GM12878 (cell line): ENCODE measurements around the gene NTM. TPM values are rescaled to one million over a fixed set of nuclear protein-coding genes. Genes with fewer than 3 reads are reported as not detected.

Experiments
- ATAC-seq: fragments of 200-7000 bp; cut with Tn5 transposase; 3 replicates; pipeline ENCODE4 v1.9.1; 2020; ENCODE audit warnings: mild to moderate bottlenecking, moderate library complexity
- BruUV-seq: library from RNA; stranded (reverse); fragments of 400-500 nt; replicated peaks from 2 replicates; lab custom pipeline; 2021; lab: Mats Ljungman, UMichigan
- CTCF ChIA-PET: fragments of 300-600 bp; sonication (Branson Sonifier 250); formaldehyde crosslinking; extraction: SDS; loops from one replicate; lab custom pipeline; 2021; ENCODE audit warnings: inconsistent platforms; lab: Yijun Ruan, JAX
- POLR2A ChIA-PET: fragments of 350-600 bp; formaldehyde crosslinking; extraction: SDS; loops from one replicate; lab custom pipeline; 2021; ENCODE audit warnings: inconsistent platforms; lab: Charles Lee
- RAD21 ChIA-PET: fragments of 300-600 bp; sonication (Branson Sonifier 250); formaldehyde crosslinking; loops from one replicate; lab custom pipeline; 2023; ENCODE audit warnings: antibody characterized with exemption; ENCODE audit not compliant: unreplicated experiment; lab: Charles Lee
- SMC1A ChIA-PET: fragments of 300-600 bp; sonication (Branson Sonifier 250); formaldehyde crosslinking; loops from one replicate; lab custom pipeline; 2023; ENCODE audit not compliant: unreplicated experiment, uncharacterized antibody; lab: Charles Lee
- DNase-seq: peaks from one replicate; pipeline ENCODE4 v3.0.0-alpha.2; 2011; ENCODE audit warnings: low read depth, low spot score
- FAIRE-seq: peaks from 3 replicates; lab custom pipeline; 2011; peaks lifted over from hg19 to GRCh38; lab: Jason Lieb, UNC
- H2AFZ ChIP-seq: 2 replicates; pipeline ENCODE4 v1.6.0; 2011; ENCODE audit warnings: low read depth, low read length, control low read depth; ENCODE audit not compliant: control insufficient read depth
- H3K27ac ChIP-seq: 2 replicates; pipeline ENCODE4 v1.5.1; 2011; ENCODE audit warnings: control low read depth; ENCODE audit not compliant: control insufficient read depth, insufficient read depth
- H3K27me3 ChIP-seq, 2 experiments: replicated peaks in 1 of 2; 2 replicates each; pipeline versions ENCODE4 v1.6.0 to v1.6.1; 2011; ENCODE audit warnings: low read length in 1 of 2; ENCODE audit not compliant: control insufficient read depth in 2 of 2, insufficient read depth in 2 of 2
- H3K36me3 ChIP-seq, 2 experiments: 2 replicates each; pipeline ENCODE4 v1.5.1; 2011; ENCODE audit warnings: low read length in 1 of 2; ENCODE audit not compliant: control insufficient read depth in 2 of 2, insufficient read depth in 2 of 2
- H3K4me1 ChIP-seq: 2 replicates; pipeline ENCODE4 v1.6.1; 2011; ENCODE audit warnings: mild to moderate bottlenecking, low read length, moderate library complexity, mixed read lengths; ENCODE audit not compliant: control insufficient read depth, insufficient read depth
- H3K4me2 ChIP-seq: 2 replicates; pipeline ENCODE4 v1.6.0; 2011; ENCODE audit warnings: control low read depth; ENCODE audit not compliant: control insufficient read depth, insufficient read depth
- H3K4me3 ChIP-seq: fragments of 200-600 bp; sonication (generic); 2 replicates; pipeline ENCODE4 v1.5.1; 2016
- H3K79me2 ChIP-seq: 2 replicates; pipeline ENCODE4 v1.6.0; 2011; ENCODE audit warnings: low read length; ENCODE audit not compliant: control insufficient read depth, insufficient read depth
- H3K9ac ChIP-seq: 2 replicates; pipeline ENCODE4 v1.8.0; 2011; ENCODE audit warnings: low read length, control low read depth, mixed read lengths; ENCODE audit not compliant: control insufficient read depth, insufficient read depth
- H3K9me3 ChIP-seq: replicated peaks from 3 replicates; pipeline ENCODE4 v1.5.1; 2011; ENCODE audit warnings: mild to moderate bottlenecking, low read length; ENCODE audit not compliant: control insufficient read depth, insufficient read depth
- H4K20me1 ChIP-seq: 2 replicates; pipeline ENCODE4 v1.6.0; 2011; ENCODE audit not compliant: control insufficient read depth, insufficient read depth
- BCL11A ChIP-seq: IDR thresholded peaks from 2 replicates; pipeline ENCODE4 v1.6.1; 2011; ENCODE audit warnings: low read depth, low read length
- CEBPB ChIP-seq, 2 experiments: fragments of 150-350 bp in 1 of 2; IDR thresholded peaks; 2 replicates each; pipeline ENCODE4 v1.6.1; 2012 to 2014; ENCODE audit warnings: low read depth in 2 of 2, low read length in 2 of 2, borderline replicate concordance in 1 of 2, inconsistent platforms in 1 of 2
- CHD4 ChIP-seq: fragments of 200-600 bp; sonication (generic); IDR thresholded peaks from 2 replicates; pipeline ENCODE4 v1.6.1; 2016; ENCODE audit warnings: mild to moderate bottlenecking
- CREB1 ChIP-seq: IDR thresholded peaks from 2 replicates; pipeline ENCODE4 v1.6.1; 2012; ENCODE audit warnings: low read depth, mild to moderate bottlenecking, inconsistent platforms
- EGR1 ChIP-seq, 2 experiments: IDR thresholded peaks; 1 replicate in 1 of 2; 2 replicates in 1 of 2; pipeline ENCODE4 v1.6.1; 2011 to 2012; ENCODE audit warnings: low read depth in 2 of 2, low read length in 2 of 2, borderline replicate concordance in 1 of 2, mild to moderate bottlenecking in 1 of 2, moderate library complexity in 1 of 2
- EP300 ChIP-seq, 2 experiments: fragments of 150-350 bp in 1 of 2; IDR thresholded peaks; 2 replicates each; pipeline ENCODE4 v1.6.1; 2011 to 2012; ENCODE audit warnings: low read depth in 2 of 2, low read length in 2 of 2, borderline replicate concordance in 1 of 2, improper control_type of control experiment in 1 of 2, inconsistent platforms in 1 of 2; ENCODE audit not compliant: control insufficient read depth in 1 of 2
- FOXM1 ChIP-seq: IDR thresholded peaks from 2 replicates; pipeline ENCODE4 v1.6.1; 2012; ENCODE audit warnings: low read depth, mild to moderate bottlenecking, inconsistent platforms, low read length, moderate library complexity
- HCFC1 ChIP-seq: fragments of 150-350 bp; IDR thresholded peaks from 2 replicates; pipeline ENCODE4 v1.6.1; 2014; ENCODE audit warnings: low read length
- HDAC2 ChIP-seq: fragments of 200-600 bp; sonication (generic); IDR thresholded peaks from 2 replicates; pipeline ENCODE4 v1.6.1; 2017
- JUND ChIP-seq: IDR thresholded peaks from 2 replicates; pipeline ENCODE4 v1.6.1; 2012; ENCODE audit warnings: low read depth, mild to moderate bottlenecking, low read length, improper control_type of control experiment, moderate library complexity
- MTA2 ChIP-seq: fragments of 450-650 bp; IDR thresholded peaks from 2 replicates; pipeline ENCODE4 v1.6.1; 2016; ENCODE audit warnings: low read depth, mild to moderate bottlenecking, moderate library complexity
- MTA3 ChIP-seq: IDR thresholded peaks from 2 replicates; pipeline ENCODE4 v1.6.1; 2012; ENCODE audit warnings: low read length, inconsistent platforms, borderline replicate concordance
- NBN ChIP-seq: fragments of 450-650 bp; IDR thresholded peaks from 2 replicates; pipeline ENCODE4 v1.6.1; 2016
- RB1 ChIP-seq: fragments of 450-650 bp; formaldehyde crosslinking; IDR thresholded peaks from 2 replicates; pipeline ENCODE4 v1.6.1; 2017; ENCODE audit warnings: mild to moderate bottlenecking, borderline replicate concordance
- SMC3 ChIP-seq: IDR thresholded peaks from 2 replicates; pipeline ENCODE4 v1.6.1; 2011; ENCODE audit warnings: low read length, improper control_type of control experiment, borderline replicate concordance
- SPI1 ChIP-seq: IDR thresholded peaks from 2 replicates; pipeline ENCODE4 v1.6.1; 2011; ENCODE audit warnings: low read depth, mild to moderate bottlenecking, low read length, moderate library complexity, borderline replicate concordance; ENCODE audit not compliant: insufficient read depth
- SREBF2 ChIP-seq: IDR thresholded peaks from 2 replicates; pipeline ENCODE4 v1.6.1; 2012; ENCODE audit warnings: mild to moderate bottlenecking, low read length
- STAT1 ChIP-seq: fragments of 450-650 bp; conservative IDR thresholded peaks from 2 replicates; pipeline ENCODE4 v1.6.1; 2014; ENCODE audit warnings: antibody characterized with exemption, mild to moderate bottlenecking
- STAT3 ChIP-seq: IDR thresholded peaks from 2 replicates; pipeline ENCODE4 v1.6.1; 2011; ENCODE audit warnings: low read depth, low read length, improper control_type of control experiment
- TCF12 ChIP-seq: IDR thresholded peaks from 2 replicates; pipeline ENCODE4 v1.6.1; 2011; ENCODE audit warnings: low read depth, mild to moderate bottlenecking, low read length
- TCF3 ChIP-seq: IDR thresholded peaks from 2 replicates; pipeline ENCODE4 v1.6.1; 2012; ENCODE audit warnings: low read depth, mild to moderate bottlenecking, low read length, borderline replicate concordance; ENCODE audit not compliant: insufficient read depth
- ZNF24 ChIP-seq: fragments of 450-650 bp; IDR thresholded peaks from 2 replicates; pipeline ENCODE4 v1.6.1; 2017; ENCODE audit warnings: antibody characterized with exemption, mild to moderate bottlenecking
- ZNF622 ChIP-seq: fragments of 450-650 bp; IDR thresholded peaks from 2 replicates; pipeline ENCODE4 v1.6.1; 2017; ENCODE audit warnings: mild to moderate bottlenecking, inconsistent platforms
- WGBS: methylation state at CpG from one replicate; pipeline ENCODE4 v1.1.6; 2016; ENCODE audit warnings: low lambda C conversion rate; ENCODE audit not compliant: insufficient replicate concordance, insufficient coverage; ENCODE audit errors: missing lambda C conversion rate; 5-methylcytosine and 5-hydroxymethylcytosine counted together
- in situ Hi-C: fragments of 300-500 bp; cut with MboI; formaldehyde crosslinking; loops from 9 replicates; pipeline ENCODE4 v1.14.3; 2018; ENCODE audit warnings: mixed read lengths
- intact Hi-C: fragments of 100-400 bp; cut with micrococcal nuclease; formaldehyde crosslinking; loops from one replicate; pipeline ENCODE4 v1.14.2; 2022; ENCODE audit not compliant: unreplicated experiment
- polyA plus RNA-seq, 11 experiments: library from polyadenylated mRNA; depleted of rRNA in 4 of 11; unstranded in 6 of 11; stranded (reverse) in 5 of 11; fragments of >200 nt; fragmentation: Nextera tagmentation in 4 of 11; fragmentation: Illumina TruSeq in 1 of 11; extraction: Ambion mirVana in 4 of 11; extraction: Trizol in 1 of 11; gene quantifications; 1 replicate in 1 of 11; 2 replicates in 10 of 11; pipeline versions ENCODE4 v1.2.1 to v1.2.3, GENCODE V29; 2011 to 2016; ENCODE audit warnings: inconsistent platforms in 2 of 11, missing spikeins in 2 of 11, low read depth in 1 of 11
- total RNA-seq, 4 experiments: library from RNA; depleted of rRNA in 3 of 4; stranded (reverse); fragments of >200 nt in 3 of 4; fragmentation: Illumina TruSeq in 1 of 4; extraction: Trizol in 1 of 4; gene quantifications; 2 replicates each; pipeline versions ENCODE4 v1.2.1 to v1.2.3, GENCODE V29; 2013 to 2021

The NTM gene
- total and polyA plus RNA-seq, 10 of the 15 experiments (the other 5 are each of a cell fraction or from before 2014, with no cell fraction given) = not detected

DNA sequence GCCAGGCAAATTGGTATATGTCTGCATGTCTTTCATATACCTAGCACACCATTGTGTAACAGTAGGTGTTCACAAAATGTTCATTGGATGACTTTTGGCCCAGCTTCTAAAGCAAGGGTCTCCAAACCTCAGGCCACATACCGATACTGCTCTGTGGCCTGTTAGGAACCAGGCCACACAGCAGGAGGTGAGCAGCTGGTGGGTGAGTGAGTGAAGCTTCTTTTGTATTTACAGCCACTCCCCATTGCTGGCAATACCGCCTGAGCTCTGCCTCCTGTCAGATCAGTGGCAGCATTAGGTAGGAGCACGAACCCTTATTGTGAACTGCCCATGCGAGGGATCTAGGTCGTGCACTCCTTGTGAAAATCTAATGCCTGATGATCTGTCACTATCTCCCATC, 836.6 kb downstream of the NTM start:
- ChIA-PET RAD21 (no interaction called here), POLR2A (no interaction called here), SMC1A (no interaction called here), CTCF (no interaction called here)
- Histone ChIP-seq H3K4me2 (no peak overlapping the region), H3K79me2 (no peaks in the 10 kb centered on the region), H3K4me1 (no peaks in the 10 kb centered on the region), H3K27me3 (peaks cover 0 to 2% of the 10 kb centered on the region in 2 experiments; a peak in 1 of 4 replicates), H3K9ac (no peak overlapping the region), H2AFZ (no peak overlapping the region), H3K27ac (no peak overlapping the region), H3K9me3 (no peaks in the 10 kb centered on the region), H4K20me1 (no peaks in the 10 kb centered on the region; the same call in 1 of the 2 replicates), H3K4me3 (no peak overlapping the region), H3K36me3 (no peaks in the 10 kb centered on the region)
- in situ Hi-C loops = no loop called here
- intact Hi-C loops = no loop called here
- TF ChIP-seq SMC3 (no peak), SPI1 (no peak), EGR1 (IDR thresholded peaks at IDR 0.05; ENCODE audit: borderline replicate concordance in 1 of 2, low read depth in 2 of 2, low read length in 2 of 2) (no peak), ZNF24 (no peak), EP300 (IDR thresholded peaks at IDR 0.05; ENCODE audit: borderline replicate concordance in 1 of 2, control insufficient read depth in 1 of 2, low read depth in 2 of 2, low read length in 2 of 2) (no peak), STAT3 (no peak), ZNF622 (no peak)
- no TSS peak for BruUV-seq
- no peak for FAIRE-seq
- WGBS = 8% methylated on average over 5 of the region's 5 CpGs
- ATAC-seq = no peak
- no peak for DNase-seq

DNA sequence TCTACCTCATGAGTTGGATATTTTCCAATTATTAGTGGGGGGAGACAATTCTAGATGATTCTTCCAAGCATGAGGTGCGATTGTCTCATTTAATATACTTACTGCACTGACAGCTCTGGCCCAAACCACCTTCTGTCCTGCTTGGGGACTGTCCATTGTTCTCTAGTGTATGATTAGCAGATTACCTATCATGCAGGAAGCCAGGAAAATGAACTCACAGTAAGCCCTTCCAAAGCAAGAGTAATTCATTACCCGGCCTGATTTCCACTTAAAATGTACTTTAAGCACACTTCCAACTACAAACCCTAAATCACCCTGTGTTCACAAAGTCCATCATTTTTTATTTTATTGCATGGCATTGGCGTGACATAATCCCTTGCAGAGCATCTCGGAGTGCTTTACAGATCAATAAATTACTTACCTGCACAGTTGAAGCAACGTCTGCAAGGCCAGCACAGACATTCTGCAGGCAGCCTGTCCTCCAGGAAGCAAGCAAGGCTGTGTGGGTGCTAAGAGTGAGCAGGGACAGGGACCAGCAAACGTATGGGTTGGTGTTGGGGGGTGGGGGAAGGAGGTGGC, 838.2 kb downstream of the NTM start:
- no peak overlapping the region for H3K27ac ChIP-seq
- H3K9ac ChIP-seq = no peak overlapping the region
- ChIA-PET SMC1A (no interaction called here), POLR2A (no interaction called here), RAD21 (no interaction called here), CTCF (no interaction called here)
- H3K27me3 ChIP-seq = peaks cover 0 to 2% of the 10 kb centered on the region in 2 experiments; a peak in 1 of 4 replicates
- DNase-seq = no peak
- H3K4me3 ChIP-seq = no peak overlapping the region
- H3K79me2 ChIP-seq = no peaks in the 10 kb centered on the region
- H3K4me2 ChIP-seq = no peak overlapping the region
- no TSS peak for BruUV-seq
- in situ Hi-C loops (no loop called here), intact Hi-C loops (no loop called here)
- ATAC-seq = no peak
- H2AFZ ChIP-seq = no peak overlapping the region
- WGBS = 3% methylated on average over 6 of the region's 6 CpGs
- no peaks in the 10 kb centered on the region for H3K9me3 ChIP-seq
- no peaks in the 10 kb centered on the region for H3K4me1 ChIP-seq
- no peaks in the 10 kb centered on the region for H3K36me3 ChIP-seq
- no peak for FAIRE-seq
- H4K20me1 ChIP-seq = no peaks in the 10 kb centered on the region; the same call in 1 of the 2 replicates
- TF ChIP-seq NBN (no peak), TCF3 (no peak), CHD4 (no peak), CREB1 (no peak), CEBPB (IDR thresholded peaks at IDR 0.05; ENCODE audit: borderline replicate concordance in 1 of 2, low read depth in 2 of 2, low read length in 2 of 2) (no peak), JUND (no peak), HCFC1 (no peak), FOXM1 (no peak), SMC3 (no peak), RB1 (no peak), BCL11A (no peak), TCF12 (no peak), STAT1 (no peak), MTA2 (no peak), HDAC2 (no peak), MTA3 (no peak), SREBF2 (no peak)
